HG03342 (cell line): ENCODE results near the gene LTBP4.
A peak's percentile ranks its signal among the peaks of the same experiment; 100 is the strongest.
"Not testable (repeated sequence)": the region's sequence is repeated elsewhere in the genome, so short reads cannot be mapped to it uniquely, and the experiment has no call there.

Experiments used
- ATAC-seq: cut with Tn5 transposase; IDR thresholded peaks from one replicate; pipeline ENCODE4 v1.9.1; 2021; ENCODE audit warnings: mild to moderate bottlenecking, moderate library complexity; ENCODE audit not compliant: unreplicated experiment

The LTBP4 gene

GRCh38 chr19:40601134-40601974 is at the start of gene LTBP4:
Gene LTBP4, plus strand, starts transcription at chr19:40601369. Its CDS starts 19 bp downstream, at chr19:40601388.
- ATAC-seq, result no peak

- ATAC-seq, result no peak
Measured at GRCh38 chr19:40552848-40553247, 48.3 kb upstream of the LTBP4 start.

- no peak for ATAC-seq
Measured at GRCh38 chr19:40553885-40554857, 47.0 kb upstream of the LTBP4 start.

GRCh38 chr19:40555978-40556689 is 45.0 kb upstream of the LTBP4 start:
- ATAC-seq, result no peak

- ATAC-seq, result no peak
Measured at GRCh38 chr19:40556953-40557530, 44.1 kb upstream of the LTBP4 start.

- no peak for ATAC-seq
Measured at GRCh38 chr19:40559394-40559793, 41.8 kb upstream of the LTBP4 start.

- ATAC-seq, result no peak
Measured at GRCh38 chr19:40560092-40560507, 41.1 kb upstream of the LTBP4 start.

- ATAC-seq, result no peak
Measured at GRCh38 chr19:40561947-40562346, 39.2 kb upstream of the LTBP4 start.

GRCh38 chr19:40564535-40564934 is 36.6 kb upstream of the LTBP4 start:
- not testable (repeated sequence) for ATAC-seq

GRCh38 chr19:40565355-40565754 is 35.8 kb upstream of the LTBP4 start:
- no peak for ATAC-seq

- ATAC-seq, result no peak
Measured at GRCh38 chr19:40565910-40566495, 35.2 kb upstream of the LTBP4 start.

- ATAC-seq, result no peak
Measured at GRCh38 chr19:40567040-40567749, 34.0 kb upstream of the LTBP4 start.

- ATAC-seq, result no peak
Measured at GRCh38 chr19:40567750-40568494, 33.2 kb upstream of the LTBP4 start.

- peak; percentile 76 for ATAC-seq
Measured at GRCh38 chr19:40570313-40571004, 30.7 kb upstream of the LTBP4 start.

GRCh38 chr19:40571005-40571318 is 30.2 kb upstream of the LTBP4 start:
- ATAC-seq, result no peak

- ATAC-seq, result no peak
Measured at GRCh38 chr19:40571831-40572495, 29.2 kb upstream of the LTBP4 start.

GRCh38 chr19:40575326-40575725 is 25.8 kb upstream of the LTBP4 start:
- ATAC-seq, result no peak

GRCh38 chr19:40576151-40576584 is 25.0 kb upstream of the LTBP4 start:
- peak; percentile 7 for ATAC-seq
